HG02610 (cell line): ENCODE data around the gene HMCES.
"Not testable (repeated sequence)": the region's sequence is repeated elsewhere in the genome, so short reads cannot be mapped to it uniquely, and the experiment has no call there.

Source experiments
- ATAC-seq: cut with Tn5 transposase; IDR thresholded peaks from one replicate; pipeline ENCODE4 v1.9.1; 2021; ENCODE audit warnings: mild to moderate bottlenecking, moderate library complexity; ENCODE audit not compliant: unreplicated experiment

HMCES gene

DNA sequence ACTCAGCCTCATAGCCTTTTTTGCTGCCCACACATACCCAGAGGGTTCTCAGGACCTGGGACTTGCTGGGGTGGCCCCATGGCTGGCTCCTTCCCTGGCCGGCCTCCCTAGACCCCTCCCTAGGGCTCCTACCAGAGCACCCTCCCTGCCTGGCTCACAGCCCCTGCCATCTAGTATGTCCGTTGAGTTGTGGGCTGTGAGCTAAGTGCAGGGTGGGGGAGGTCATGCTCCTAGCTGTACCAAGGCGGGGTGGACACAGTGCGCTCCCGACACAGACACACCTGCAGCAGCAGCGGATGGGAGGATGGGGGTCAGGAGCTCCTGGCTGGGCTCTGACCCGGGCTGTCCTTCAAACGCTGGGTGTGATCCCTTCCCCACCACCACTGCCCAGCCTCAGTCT lies 41.6 kb downstream of the HMCES start:
- ATAC-seq = no peak

DNA sequence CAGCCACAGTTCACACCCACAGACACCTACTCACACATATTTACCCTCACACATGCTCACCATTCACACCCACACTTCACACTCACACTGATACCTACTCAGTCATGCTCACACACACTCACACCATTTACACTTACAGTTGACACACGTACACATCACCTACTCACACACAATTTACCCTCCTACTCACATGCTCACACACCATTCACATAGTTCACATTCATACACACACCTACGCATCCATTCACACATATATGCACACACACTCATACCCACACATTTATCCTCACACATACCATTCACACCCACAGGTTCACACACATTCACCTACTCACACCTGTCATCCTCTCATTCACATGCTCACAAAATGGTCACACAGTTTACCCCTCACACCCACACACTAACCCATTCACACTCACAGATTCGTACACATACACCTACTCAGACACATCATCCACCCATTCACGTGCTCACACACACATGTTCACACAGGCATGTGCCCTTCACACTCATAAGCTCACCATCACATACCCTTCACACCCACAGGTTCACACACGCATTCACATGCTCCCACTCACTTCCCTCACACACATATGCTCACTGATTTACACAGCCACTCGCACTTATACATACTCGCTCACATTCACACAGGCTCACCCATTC lies 42.3 kb downstream of the HMCES start:
- no peak for ATAC-seq

DNA sequence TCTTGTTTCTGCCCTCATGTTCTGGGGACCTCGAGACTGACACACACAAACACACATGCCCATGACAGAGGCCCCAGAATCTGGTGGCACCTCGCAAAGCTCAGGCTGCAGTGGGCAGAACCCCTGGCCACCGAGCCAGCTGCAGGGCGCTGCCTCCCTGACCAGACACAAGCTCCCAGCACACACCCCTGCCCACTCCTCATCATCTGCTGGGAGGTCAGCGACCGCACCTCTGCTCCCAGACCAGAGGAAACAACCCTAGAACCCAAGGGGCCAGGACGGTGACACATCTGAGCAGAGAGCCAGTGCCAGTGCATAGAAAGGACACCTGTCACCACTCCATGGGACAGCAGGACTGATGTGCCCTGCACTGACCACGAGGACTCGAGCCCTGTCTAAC lies 43.2 kb downstream of the HMCES start:
- ATAC-seq = no peak

DNA sequence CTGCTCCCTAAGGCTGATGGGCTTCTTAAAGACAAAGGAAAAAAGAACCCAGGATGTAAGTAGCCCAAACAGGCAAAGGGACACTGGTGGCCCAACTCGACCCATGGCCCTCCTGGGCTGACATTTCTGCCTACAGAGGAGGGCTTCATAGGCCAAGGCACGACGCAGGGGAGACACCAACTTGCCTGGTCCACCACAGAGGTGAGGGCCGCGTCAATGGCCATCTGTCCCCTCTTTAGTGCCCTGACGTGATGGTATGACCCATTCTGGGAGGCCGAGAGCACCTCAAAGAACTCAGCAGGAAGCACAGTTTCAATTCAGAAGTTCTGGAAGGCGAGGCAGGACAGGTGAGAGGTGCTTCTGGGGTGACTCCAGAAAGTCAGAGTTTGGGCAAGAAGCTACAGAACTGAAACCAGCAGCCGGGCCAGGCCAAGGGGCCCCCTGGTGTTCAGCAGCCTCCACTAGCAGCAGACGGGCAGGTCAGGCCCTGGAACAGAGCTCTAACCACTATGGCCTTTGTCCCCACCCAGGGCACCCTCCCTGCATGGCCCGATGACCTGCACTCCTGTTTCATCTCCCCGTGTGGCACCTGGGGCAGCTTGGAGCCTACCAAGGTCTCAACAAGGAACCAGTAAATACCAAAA lies 45.1 kb downstream of the HMCES start:
- ATAC-seq = no peak

DNA sequence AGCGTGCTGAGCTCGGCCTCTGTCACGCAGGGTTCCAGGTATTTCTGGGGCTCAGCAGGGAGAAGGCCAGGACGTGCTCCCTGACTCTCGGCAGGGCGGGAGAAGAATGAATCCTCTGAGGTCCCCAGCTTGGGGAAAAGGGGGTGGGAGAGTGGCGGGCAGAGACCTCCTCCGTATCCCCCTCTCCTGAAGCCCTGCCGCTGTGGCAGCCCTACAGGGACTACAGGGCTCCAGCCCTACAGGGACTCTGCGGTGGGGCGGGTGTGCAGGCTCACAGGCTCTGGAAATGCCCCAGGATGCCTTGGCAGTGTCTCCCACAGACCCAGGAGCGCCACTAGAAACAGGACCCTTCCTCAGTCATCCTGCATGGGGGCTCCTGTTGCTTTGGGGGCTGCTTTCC lies 46.2 kb downstream of the HMCES start:
- no peak for ATAC-seq

DNA sequence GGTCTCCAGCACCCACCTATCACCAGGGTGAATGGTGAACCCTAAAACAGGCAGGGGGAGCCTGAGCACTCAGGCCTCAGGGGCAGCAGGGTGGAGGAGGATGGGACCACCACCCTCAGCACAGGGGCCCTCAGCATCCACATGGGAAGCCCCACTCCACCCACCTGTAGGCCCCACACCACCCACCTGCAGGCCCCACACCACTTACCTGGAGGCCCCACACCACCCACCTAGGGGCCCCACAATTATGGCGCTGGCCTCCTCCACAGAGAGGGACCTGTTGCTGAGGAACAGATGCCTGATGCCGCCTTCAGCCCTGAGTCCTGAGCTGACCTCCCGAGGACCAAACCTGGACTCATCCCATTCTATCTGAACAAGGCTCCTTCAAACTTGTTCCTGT lies 46.7 kb downstream of the HMCES start:
- no peak for ATAC-seq

DNA sequence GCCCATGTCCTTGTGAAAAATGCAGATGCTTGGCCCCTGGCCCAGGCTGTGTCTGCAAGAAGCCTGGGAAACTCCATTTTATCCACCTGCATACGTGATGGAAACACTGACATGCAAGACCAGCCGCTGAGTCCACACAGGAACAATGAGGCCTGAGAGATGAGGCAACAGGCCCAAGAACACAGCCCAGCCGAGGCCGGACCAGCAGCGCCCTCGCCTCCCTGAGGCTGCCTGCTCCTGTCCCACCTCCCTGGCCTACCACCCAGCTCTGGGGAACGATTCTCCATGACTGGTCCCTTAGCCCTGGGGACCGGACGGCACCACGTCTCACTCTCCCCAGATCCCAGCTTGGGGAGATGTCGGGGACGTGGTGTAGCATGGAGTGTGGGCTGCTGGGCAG lies 47.5 kb downstream of the HMCES start:
- no peak for ATAC-seq

DNA sequence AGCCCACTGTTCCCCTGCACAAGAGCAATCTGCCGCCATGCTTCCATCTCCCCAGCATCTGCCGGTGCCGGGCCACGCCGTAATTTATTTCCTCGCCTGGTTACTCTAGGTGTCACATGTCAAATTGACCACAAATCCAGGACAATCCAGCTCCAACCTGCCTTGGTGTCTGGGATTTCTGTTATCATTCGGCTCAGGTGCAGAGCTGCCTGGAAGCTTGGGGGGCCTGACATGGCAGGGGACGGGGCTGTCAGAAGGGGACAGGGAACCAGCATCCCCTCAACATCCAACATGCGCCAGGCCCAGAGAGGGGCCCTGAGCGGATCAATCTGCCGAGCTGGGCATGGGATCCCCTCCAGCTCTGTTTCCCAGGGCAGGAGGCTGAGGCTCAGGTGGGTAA lies 47.9 kb downstream of the HMCES start:
- ATAC-seq = no peak

DNA sequence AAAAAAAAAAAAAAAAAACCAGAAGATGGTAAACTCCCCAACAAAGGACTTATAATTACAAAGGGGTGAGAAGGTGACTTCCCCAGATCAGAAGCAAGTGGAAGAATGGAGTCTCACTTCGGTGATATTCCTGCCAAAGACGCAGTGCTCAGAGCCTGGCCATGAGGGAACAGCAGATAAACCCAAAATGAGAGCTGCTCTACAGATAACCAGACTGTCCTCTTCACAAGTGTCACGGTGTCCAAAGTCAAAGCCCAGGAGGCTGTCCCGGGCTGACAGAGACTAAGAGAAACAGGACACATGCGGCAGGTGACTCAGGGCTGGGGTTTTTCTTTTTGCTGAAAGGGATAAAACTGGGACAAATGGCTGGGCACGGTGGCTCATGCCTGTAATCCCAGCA lies 48.8 kb downstream of the HMCES start:
- ATAC-seq = no peak

DNA sequence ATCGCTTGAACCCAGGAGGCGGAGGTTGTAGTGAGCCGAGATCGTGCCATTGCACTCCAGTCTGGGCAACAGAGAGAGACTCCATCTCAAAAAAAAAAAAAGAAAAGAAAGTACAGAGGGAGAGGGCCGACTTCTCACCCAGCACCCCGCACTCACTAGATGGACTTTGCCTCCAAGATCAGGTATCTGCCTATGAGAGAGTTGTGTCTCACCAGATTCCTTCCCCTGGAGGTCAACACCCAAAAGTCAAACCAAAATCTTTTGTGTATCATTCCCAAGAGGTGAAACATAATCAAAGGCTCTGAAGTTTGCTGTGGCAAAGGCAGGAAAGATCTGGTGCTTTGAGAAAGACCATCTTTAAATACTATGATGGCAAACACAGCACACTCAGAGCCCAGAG lies 51.2 kb downstream of the HMCES start:
- no peak for ATAC-seq

DNA sequence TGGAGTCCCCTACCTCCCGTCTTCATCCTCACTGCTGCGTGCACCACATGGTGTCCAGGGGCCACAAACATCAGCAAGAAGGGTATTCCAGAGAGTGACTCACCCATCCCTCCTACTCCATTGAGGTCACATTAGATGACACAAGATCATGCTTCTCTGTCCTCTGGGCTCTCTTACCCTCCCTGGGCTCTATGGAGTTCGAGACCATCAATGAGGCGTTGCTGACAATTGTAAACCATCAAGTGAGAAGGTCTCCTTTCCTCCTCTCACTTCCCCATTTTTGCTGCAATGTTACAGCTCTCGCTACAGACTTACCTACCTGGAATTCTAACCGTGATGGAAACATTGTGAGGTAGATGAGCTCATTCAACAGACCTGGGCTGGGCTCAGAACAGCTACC lies 51.7 kb downstream of the HMCES start:
- ATAC-seq = no peak

DNA sequence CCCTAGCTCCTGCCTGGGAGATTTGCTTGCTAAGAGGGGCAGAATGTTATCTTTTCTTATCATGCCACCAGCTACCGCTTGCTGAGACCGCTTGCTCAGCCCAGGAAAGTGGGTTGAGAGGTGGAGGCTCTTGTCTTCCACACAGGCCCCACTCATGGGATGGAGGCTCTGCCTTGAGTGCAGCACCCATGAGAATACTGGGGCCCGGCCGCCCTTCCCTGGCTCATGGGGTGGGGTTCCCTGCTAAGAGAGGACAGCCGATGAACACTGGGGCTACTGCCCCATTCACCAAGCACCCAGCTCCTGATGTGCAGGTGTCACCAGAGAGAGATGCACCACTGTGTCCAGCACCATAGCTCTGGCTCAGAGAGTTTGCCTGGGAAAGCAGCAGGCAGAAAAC lies 55.2 kb downstream of the HMCES start:
- ATAC-seq = no peak

DNA sequence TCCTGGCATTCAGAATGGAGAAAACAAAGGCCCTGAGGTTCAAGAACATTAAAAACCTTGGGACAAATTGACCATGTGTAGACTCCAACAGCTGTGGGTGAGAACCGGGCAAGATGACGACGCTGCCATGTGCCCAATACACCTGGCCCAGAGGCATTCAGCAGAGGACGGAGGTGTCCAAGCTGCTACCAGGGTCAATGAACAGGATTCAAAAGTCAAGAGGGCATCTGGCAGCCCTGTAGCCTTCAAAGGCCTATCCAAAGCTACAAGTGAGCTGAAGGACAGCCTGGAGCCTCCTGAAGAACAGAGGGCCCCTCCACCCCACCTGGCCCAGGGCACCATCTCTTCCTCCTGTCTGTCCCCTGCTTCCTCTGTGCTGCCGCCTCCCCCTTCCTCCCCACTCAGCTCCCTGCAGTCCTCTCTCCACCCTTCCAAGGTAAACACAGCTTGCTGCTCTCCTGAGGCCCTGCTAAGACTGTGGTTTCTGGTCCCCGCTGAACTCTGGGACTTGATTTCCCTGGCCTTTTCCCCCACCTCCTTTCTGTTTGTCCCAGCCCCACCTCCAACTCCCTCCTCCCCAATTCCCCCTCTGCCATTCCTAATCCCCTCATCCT lies 57.5 kb downstream of the HMCES start:
- ATAC-seq = no peak

DNA sequence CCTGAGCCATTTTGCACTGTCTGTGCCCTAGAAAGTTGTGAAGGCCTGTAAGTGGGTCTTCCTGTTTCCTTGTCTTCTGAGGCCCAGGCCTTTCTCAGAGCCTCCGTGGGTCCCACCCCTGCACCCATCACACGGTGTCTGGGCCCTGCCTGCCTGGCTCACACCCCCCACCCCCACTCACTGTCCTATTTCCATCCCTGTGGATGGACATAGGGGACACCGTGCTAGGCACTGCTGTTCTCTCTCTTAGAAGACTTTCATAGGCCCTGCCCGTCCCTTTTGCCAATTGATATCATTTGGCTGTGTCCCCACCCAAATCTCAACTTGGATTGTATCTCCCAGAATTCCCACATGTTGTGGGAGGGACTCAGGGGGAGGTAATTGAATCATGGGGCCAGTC lies 59.0 kb downstream of the HMCES start:
- not testable (repeated sequence) for ATAC-seq

DNA sequence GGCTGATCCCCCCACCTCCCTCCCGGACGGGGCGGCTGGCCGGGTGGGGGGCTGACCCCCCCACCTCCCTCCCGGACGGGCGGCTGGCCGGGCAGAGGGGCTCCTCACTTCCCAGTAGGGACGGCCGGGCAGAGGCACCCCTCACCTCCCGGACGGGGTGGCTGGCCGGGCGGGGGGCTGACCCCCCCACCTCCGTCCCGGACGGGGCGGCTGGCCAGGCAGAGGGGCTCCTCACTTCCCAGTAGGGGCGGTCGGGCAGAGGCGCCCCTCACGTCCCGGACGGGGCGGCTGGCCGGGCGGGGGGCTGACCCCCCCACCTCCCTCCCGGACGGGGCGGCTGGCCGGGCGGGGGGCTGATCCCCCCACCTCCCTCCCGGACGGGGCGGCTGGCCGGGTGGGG lies 60.5 kb downstream of the HMCES start:
- ATAC-seq = not testable (repeated sequence)

DNA sequence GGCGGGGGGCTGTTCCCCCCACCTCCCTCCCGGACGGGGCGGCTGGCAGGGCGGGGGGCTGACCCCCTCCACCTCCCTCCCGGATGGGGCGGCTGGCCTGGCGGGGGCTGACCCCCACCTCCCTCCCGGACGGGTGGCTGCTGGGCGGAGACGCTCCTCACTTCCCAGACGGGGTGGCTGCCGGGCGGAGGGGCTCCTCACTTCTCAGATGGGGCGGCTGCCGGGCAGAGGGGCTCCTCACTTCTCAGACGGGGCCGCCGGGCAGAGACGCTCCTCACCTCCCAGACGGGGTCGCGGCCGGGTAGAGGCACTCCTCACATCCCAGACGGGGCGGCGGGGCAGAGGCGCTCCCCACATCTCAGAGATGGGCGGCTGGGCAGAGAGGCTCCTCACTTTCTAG lies 61.2 kb downstream of the HMCES start:
- ATAC-seq = not testable (repeated sequence)

DNA sequence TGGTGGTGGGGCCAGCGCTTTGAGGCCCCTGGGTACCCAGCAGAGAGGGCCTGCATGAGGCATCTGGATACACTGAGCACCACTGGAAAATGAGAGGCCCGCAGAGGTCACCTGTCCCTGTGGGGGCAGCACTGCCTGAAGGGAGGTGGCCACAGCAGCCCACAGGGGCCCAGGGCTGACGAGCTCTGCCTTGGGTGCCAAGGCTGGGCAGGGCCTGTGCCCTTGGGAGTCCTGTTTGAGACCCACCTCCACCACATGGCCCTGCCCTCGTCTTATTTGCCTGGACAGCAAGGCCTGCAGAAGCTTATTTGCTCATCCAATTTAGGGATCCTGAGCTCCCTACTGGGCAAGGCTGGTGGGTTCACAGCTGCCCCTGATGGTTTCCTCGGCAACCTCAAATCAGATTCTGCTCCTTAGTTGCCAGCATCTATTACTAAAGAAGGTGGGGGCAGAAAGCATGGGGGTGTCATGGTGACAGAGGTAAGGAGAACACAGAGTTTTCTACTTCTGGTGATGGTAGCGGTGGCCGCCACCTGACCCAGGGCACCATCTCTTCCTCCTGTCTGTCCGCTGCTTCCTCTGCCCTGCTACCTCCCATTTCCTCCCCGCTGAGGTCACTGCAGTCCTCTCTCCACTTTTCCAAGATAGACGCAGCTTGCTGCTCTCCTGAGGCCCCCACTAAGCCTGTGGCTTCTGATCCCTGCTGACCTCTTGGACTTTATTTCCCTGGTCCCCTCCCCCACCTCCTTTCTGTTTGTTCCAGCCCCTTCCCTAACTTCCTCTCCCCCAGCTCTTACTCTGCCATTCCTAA lies 62.9 kb downstream of the HMCES start:
- no peak for ATAC-seq

DNA sequence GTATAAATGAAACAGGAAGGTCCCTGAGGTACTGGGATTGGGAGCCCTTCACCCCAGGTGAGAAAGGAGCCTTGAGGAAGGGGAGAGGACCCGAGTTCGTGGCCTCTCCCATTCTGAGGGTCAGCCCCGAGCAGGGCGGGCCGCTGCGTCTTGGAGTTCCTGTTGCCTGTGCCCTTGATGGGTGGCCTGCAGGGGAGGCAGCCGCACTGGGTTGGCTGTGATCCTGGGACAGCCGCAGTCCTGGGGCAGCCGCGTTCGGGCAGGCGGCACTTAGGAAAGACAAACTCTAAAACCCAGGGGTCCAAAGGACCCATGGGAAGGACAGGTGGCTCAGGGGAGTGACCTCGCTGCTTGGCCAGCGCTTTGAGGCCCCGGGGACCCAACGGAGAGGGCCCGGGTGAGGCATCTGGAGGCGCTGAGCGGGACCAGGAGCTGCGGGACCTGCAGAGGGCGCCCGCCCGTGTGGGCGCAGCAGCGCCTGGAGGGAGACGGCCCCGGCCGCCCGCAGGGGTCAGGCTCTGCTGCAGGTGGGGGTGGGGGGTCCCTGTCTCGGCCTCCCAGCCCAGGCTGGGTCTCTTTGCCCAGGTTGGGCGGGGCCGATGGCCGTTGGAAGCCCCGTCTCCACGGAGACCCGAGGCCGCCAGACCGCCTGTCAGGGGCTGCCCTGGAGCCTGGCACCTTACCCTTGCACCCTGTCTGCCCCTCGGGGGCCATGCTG lies 65.1 kb downstream of the HMCES start:
- no peak for ATAC-seq

DNA sequence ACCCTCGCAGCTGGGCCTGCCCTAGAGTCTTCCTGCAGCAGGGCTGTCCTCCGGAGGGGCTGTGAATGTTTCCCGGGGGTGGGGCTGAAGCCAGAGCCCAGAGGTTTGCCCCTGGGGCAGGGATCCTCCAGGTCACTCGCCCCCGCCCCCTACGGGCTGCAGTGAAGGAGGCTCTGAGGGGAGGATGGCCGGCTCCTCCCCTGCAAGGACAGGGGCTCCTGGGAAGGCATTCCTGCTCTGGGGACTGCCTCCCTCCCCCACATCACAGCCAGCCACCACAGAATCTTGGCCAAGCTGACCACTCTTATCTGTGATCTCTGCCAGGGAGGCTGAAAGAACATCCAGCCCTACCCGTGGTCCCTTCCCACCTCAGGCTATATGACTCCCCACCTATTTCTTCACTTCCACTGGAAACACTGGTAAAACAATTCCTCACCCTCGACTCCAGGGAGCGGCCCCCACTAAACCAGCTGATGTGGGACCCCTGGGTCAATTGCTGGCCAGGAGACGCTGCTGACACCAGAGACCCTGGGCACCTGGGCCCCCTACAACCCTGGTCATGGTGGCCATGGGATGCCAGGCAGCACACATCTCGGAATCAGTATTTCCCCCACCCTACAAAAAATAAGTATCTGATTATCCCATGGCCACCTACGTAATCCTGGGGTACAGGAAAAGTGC lies 66.0 kb downstream of the HMCES start:
- no peak for ATAC-seq

DNA sequence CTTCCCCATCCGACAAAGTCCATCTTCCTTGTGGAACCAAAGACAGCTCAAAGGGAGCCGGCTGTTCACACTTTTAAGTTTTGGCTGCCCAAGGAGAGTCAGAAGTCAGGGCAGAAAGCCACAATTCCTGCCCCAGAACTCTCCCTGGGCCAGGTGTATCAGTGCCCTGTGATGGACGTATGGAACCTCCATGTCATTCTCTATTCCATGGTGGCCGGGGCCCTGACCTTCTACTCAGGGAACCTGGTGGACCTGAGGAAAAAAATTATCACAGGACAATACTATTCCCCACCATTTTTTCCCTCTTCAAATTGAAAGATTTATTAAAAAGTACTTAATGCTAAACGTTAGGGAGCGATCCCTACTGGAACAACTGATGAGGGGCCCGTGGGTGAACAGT lies 66.6 kb downstream of the HMCES start:
- no peak for ATAC-seq

DNA sequence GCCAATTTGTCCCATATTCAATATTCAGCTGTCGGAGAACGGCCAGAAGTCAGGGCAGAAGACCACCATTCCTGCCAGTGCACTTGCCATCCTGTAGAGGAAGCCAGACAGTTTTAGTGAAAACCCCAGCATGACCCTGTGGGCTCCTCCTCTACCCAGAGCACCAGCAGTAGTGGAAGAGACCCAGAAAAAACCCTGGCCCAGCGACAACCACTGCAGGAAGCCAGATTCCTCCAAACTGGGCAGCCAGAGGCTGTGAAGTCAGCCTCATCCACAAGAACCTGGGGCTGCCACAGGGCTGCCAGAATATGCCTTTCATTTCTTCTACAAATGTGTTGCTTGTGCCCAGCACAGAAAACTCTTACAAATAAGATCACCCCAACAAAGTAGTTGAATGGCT lies 67.3 kb downstream of the HMCES start:
- ATAC-seq = no peak
